Measurements from ENCODE around the gene MIOX. TPM values are rescaled to one million over a fixed set of nuclear protein-coding genes. Genes with fewer than 3 reads are reported as not detected.
A peak's percentile ranks its signal among the peaks of the same experiment; 100 is the strongest.

The MIOX gene
- total RNA-seq, 1 experiment from 2014 or later = 1.4 TPM

- no peak overlapping the region for H3K27ac ChIP-seq (ENCODE audit: insufficient read length, low read depth, low read length)
- no peak overlapping the region for H3K56ac ChIP-seq (ENCODE audit: insufficient read length, low read depth, low read length)
- no peak overlapping the region for H3K4me2 ChIP-seq (ENCODE audit: insufficient read depth, insufficient read length, low read length)
- H4K8ac ChIP-seq (replicated peaks; ENCODE audit: insufficient read length, low read depth, low read length) = no peak overlapping the region
- Mint-ChIP-seq H3K4me1 (peaks cover 5 to 8% of the 10 kb centered on the region in 2 experiments), H3K9me3 (no peaks in the 10 kb centered on the region), H3K36me3 (ENCODE audit: insufficient read depth in 1 of 3, low read depth in 3 of 3) (peaks cover 0 to 3% (median 0%) of the 10 kb centered on the region in 3 experiments; a peak in 2 of 7 replicates), H3K27ac (no peak overlapping the region), H3K27me3 (ENCODE audit: low read depth) (peaks cover 3% of the 10 kb centered on the region), H3K4me3 (no peak overlapping the region)
- no peaks in the 10 kb centered on the region for H3K79me2 ChIP-seq (ENCODE audit: insufficient read depth, low read length)
- H3T11ph ChIP-seq (ENCODE audit: low read length) = no peak overlapping the region
- H2BK5ac ChIP-seq (ENCODE audit: insufficient read length, low read length) = no peak overlapping the region
- no peak overlapping the region for H2BK120ac ChIP-seq (ENCODE audit: low read depth, low read length, poor library complexity, severe bottlenecking)
- no peak for TF ChIP-seq CTCF (conservative IDR thresholded peaks at IDR 0.05)
- DNase-seq = peak; percentile 15
- H3K14ac ChIP-seq (ENCODE audit: insufficient read depth, low read length) = no peak overlapping the region
- H2BK15ac ChIP-seq (ENCODE audit: low read depth, low read length) = no peak overlapping the region
- H3K4me1 ChIP-seq (ENCODE audit: insufficient read depth, low read length) = no peaks in the 10 kb centered on the region
- H4K5ac ChIP-seq (ENCODE audit: insufficient read length, low read depth, low read length) = no peak overlapping the region
- no peaks in the 10 kb centered on the region for H3K9me3 ChIP-seq (ENCODE audit: control insufficient read depth, low read depth, low read length)
- no peak overlapping the region for H2AK5ac ChIP-seq (ENCODE audit: insufficient read length, low read length)
- no peak overlapping the region for H3K18ac ChIP-seq (ENCODE audit: insufficient read length, low read depth, low read length)
- no peaks in the 10 kb centered on the region for H4K20me1 ChIP-seq (ENCODE audit: control insufficient read depth, insufficient read depth, insufficient read length)
- no peaks in the 10 kb centered on the region for H3K79me1 ChIP-seq (ENCODE audit: insufficient read depth, low read depth, low read length, poor library complexity, severe bottlenecking)
- no peaks in the 10 kb centered on the region for H3K27me3 ChIP-seq (ENCODE audit: insufficient read depth, low read length)
- H2BK12ac ChIP-seq (ENCODE audit: insufficient read length, low read depth, low read length) = no peak overlapping the region
- H4K91ac ChIP-seq (ENCODE audit: insufficient read length, low read depth, low read length) = no peak overlapping the region
- no peak overlapping the region for H3K4ac ChIP-seq (ENCODE audit: low read depth, low read length)
- WGBS (ENCODE audit: extremely low coverage, insufficient read length, low lambda C conversion rate) = no CpG with 5 or more reads among the region's 24 CpGs
- H3K23ac ChIP-seq (ENCODE audit: insufficient read length, low read depth, low read length) = no peak overlapping the region
- peaks cover 8% of the 10 kb centered on the region for H3K23me2 ChIP-seq (ENCODE audit: insufficient read length, low read depth, low read length, poor library complexity, severe bottlenecking)
- no peak overlapping the region for H2BK20ac ChIP-seq (ENCODE audit: low read depth, low read length, poor library complexity, severe bottlenecking)
- H3K9ac ChIP-seq (ENCODE audit: extremely low read depth, insufficient read length, low read length) = no peak overlapping the region
- H2AFZ ChIP-seq (ENCODE audit: low read length) = no peak overlapping the region
These were observed 16.2 kb downstream of the MIOX start for GRCh38 chr22:50502628-50503474.

All from H9 (cell line).